SKM-1 (cell line): Measurements from ENCODE around the gene TH.

Experiments used
- DNase-seq: peaks from one replicate; lab custom pipeline; 2025; ENCODE audit not compliant: unreplicated experiment; lab: John Stamatoyannopoulos, UW

Gene TH

DNA sequence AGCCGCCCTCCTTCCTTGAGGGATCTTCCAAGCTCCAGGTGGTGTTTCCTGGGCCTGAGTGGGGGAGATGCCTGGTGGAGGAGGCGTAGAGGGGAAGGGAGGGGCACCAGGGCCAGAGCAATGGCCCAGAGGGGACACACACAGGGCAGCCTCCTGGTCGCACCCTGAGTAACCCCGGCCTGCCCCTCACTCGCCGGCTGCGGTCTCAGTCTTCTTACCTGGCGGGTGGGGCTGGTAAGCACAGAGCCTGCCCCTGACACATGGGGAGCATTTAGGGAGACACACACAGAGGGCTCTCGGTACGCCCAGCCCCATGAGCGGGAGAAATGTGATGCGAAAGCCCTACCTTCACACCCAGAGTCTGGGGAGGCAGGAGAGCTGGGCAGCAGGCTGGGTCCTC, 56.3 kb downstream of the TH start:
- DNase-seq = no peak

DNA sequence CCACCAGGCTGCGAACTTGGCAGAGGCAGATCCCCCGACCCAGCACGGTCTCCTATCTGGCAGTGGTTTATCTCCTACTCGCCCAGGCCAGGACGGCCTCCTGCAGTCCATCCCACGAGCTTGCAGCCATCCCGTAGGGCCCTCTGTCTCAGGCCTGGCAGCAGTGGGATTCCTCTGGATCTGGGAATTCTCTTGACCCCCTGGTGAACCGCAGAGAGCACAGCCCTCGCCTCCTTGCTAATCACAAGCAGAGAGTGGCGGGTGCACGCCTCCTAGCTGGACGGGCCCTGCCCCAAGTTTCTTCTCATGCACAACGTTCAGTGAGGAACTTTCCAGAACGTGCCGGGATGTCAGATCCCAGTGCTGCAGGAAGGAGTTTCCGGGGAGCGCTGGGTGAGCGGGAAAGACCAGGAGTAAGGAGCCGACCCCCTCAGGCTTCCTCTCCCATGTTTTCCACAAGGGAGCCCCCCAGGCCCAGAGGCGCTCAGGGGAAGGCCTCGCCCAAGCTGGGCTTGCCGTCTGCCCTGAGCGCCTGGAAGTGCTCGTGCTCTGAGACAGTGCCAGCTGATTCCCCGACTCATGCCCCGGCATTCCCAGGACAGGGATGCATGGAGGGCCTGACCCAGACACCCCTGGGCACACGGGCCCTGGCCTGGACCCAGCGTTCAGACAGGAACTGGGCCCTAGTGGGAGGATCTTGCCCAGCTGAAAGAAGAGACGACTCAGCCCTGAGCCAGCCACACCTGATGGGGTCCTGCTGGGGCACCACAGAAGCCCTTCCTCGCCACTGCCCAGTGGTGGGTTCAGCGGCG, 57.0 kb downstream of the TH start:
- DNase-seq = no peak
